Body of pancreas (tissue), 4 donors: ENCODE measurements around the gene MAGI1. TPM values are rescaled to one million over a fixed set of nuclear protein-coding genes. Genes with fewer than 3 reads are reported as not detected.

Experiments used
- ATAC-seq: fragments of 150-250 bp; one replicate; pipeline ENCODE4 v1.9.1; 2016
- DNase-seq, 4 donors: peaks; one replicate each; pipeline ENCODE4 v3.0.0-alpha.2; 2019
- H3K27ac ChIP-seq, 4 donors: fragments of 200-600 bp; sonication (generic); 1 replicate in 3 of 4; 2 replicates in 1 of 4; pipeline versions ENCODE4 v1.5.1 to v1.6.1; 2016 to 2019; ENCODE audit warnings: mild to moderate bottlenecking in 1 of 4, mixed read lengths in 1 of 4, moderate library complexity in 1 of 4
- H3K27me3 ChIP-seq, 2 donors: fragments of 200-600 bp; sonication (generic); one replicate each; pipeline ENCODE4 v1.6.0; 2016; ENCODE audit warnings: mild to moderate bottlenecking in 1 of 2
- H3K36me3 ChIP-seq, 2 donors: fragments of 200-600 bp; sonication (generic); replicated peaks in 1 of 2; 2 replicates each; pipeline ENCODE4 v1.5.1; 2016; ENCODE audit warnings: low read depth in 2 of 2; ENCODE audit not compliant: insufficient read depth in 1 of 2
- H3K4me1 ChIP-seq: fragments of 200-600 bp; sonication (generic); one replicate; pipeline ENCODE4 v1.6.0; 2016
- H3K4me3 ChIP-seq, 2 donors: fragments of 200-600 bp; sonication (generic); 1 replicate in 1 of 2; 2 replicates in 1 of 2; pipeline ENCODE4 v1.5.1; 2016 to 2019
- H3K9me3 ChIP-seq, 3 donors: fragments of 200-600 bp; sonication (generic); 1 replicate in 2 of 3; 2 replicates in 1 of 3; pipeline ENCODE4 v1.5.1; 2016
- CTCF ChIP-seq, 7 experiments: fragments of 450-650 bp in 4 of 7; fragments of 200-600 bp in 3 of 7; sonication (generic) in 3 of 7; IDR thresholded peaks; one replicate each; pipeline ENCODE4 v1.5.1; 2016 to 2019; ENCODE audit warnings: antibody characterized with exemption in 7 of 7
- POLR2A ChIP-seq, 3 donors: fragments of 450-650 bp; IDR thresholded peaks; one replicate each; pipeline ENCODE4 v1.6.1; 2016; ENCODE audit warnings: antibody characterized with exemption in 3 of 3, mild to moderate bottlenecking in 2 of 3
- WGBS, 2 donors: methylation state at CpG; one replicate each; pipeline ENCODE4 v1.1.5; 2017; 5-methylcytosine and 5-hydroxymethylcytosine counted together
- intact Hi-C: fragments of 100-400 bp; cut with DNase I; formaldehyde crosslinking; loops from one replicate; pipeline ENCODE4 v1.15.1; 2023
- total RNA-seq, 2 donors: library from RNA; depleted of rRNA; stranded (reverse); fragments of >200 nt; gene quantifications; one replicate each; pipeline ENCODE4 v1.1.0, GENCODE V29; 2016

MAGI1 gene
- total RNA-seq, 2 donors from 2014 or later: 44.2 to 63.6 TPM

GRCh38 chr3:65829228-65829627 lies 209.5 kb downstream of the MAGI1 start:
- no peak for TF ChIP-seq POLR2A (IDR thresholded peaks at IDR 0.05)
- TF ChIP-seq CTCF (IDR thresholded peaks at IDR 0.05): no peak
- intact Hi-C loops: no loop called here
- H3K27ac ChIP-seq: no peak overlapping the region
- 87 to 94% methylated on average over 3 of the region's 3 CpGs for WGBS, 2 donors
- H3K4me1 ChIP-seq: peaks cover 17% of the 10 kb centered on the region
- ATAC-seq (no peak), DNase-seq (no peak)
- no peak overlapping the region for H3K4me3 ChIP-seq
- no peaks in the 10 kb centered on the region for H3K27me3 ChIP-seq
- no peaks in the 10 kb centered on the region for H3K9me3 ChIP-seq
- H3K36me3 ChIP-seq: no peaks in the 10 kb centered on the region

GRCh38 chr3:65828706-65829105 lies 210.0 kb downstream of the MAGI1 start:
- 76 to 81% methylated on average over 6 of the region's 6 CpGs for WGBS, 2 donors
- Histone ChIP-seq H3K4me1 (peaks cover 17% of the 10 kb centered on the region), H3K4me3 (no peak overlapping the region), H3K27me3 (no peaks in the 10 kb centered on the region), H3K9me3 (no peaks in the 10 kb centered on the region), H3K27ac (no peak overlapping the region), H3K36me3 (no peaks in the 10 kb centered on the region)
- intact Hi-C loops: no loop called here
- DNase-seq (no peak), ATAC-seq (no peak)
- TF ChIP-seq POLR2A (IDR thresholded peaks at IDR 0.05) (no peak), CTCF (IDR thresholded peaks at IDR 0.05) (no peak)

DNA sequence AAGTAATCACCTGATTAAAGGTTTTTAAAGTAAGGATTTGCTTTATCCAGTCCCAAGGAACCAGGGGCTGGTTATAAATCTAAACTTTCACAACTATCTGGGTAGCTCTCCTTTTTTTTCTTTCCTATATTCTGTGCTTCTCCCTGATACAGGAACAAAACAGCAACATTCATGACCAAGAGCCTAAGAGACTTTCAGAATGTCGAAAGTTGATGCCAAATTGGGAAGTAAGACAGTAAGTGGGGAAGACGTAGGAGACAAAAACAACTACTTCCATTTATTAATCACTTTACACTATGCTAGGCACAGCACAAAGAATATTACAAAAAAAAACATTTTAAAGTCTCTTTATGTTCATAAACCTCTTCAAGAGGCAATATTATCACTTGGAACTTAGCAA lies 211.6 kb downstream of the MAGI1 start:
- DNase-seq (no peak), ATAC-seq (no peak)
- H3K27me3 ChIP-seq: no peaks in the 10 kb centered on the region
- WGBS, 2 donors: 80 to 85% methylated on average over 2 of the region's 2 CpGs
- no peak overlapping the region for H3K27ac ChIP-seq
- TF ChIP-seq POLR2A (IDR thresholded peaks at IDR 0.05) (no peak), CTCF (IDR thresholded peaks at IDR 0.05) (no peak)
- H3K36me3 ChIP-seq: no peaks in the 10 kb centered on the region
- peaks cover 13% of the 10 kb centered on the region for H3K4me1 ChIP-seq
- no peaks in the 10 kb centered on the region for H3K9me3 ChIP-seq
- intact Hi-C loops: no loop called here
- no peak overlapping the region for H3K4me3 ChIP-seq

DNA sequence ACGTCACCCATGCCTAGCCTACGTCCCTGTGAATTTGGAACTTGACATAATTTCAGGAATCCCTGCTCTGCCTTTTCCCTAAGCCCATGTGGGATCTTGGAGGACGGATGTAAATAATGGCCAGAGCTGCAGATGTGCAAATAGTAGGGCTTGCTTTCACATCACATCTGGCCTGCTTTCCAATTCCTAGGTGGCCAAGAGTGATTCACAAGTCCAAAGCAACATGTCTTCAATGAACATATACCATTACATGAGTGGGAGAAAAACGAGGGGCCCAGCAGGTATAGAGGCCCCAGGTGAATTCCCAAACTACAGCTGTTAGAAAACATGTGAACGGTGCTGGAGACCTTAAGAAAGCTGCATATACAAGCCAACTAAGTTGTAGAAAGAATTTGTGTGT lies 214.6 kb downstream of the MAGI1 start:
- no peak overlapping the region for H3K27ac ChIP-seq
- no peaks in the 10 kb centered on the region for H3K27me3 ChIP-seq
- peaks cover 16% of the 10 kb centered on the region for H3K4me1 ChIP-seq
- DNase-seq (no peak), ATAC-seq (no peak)
- intact Hi-C loops: no loop called here
- H3K4me3 ChIP-seq: no peak overlapping the region
- 51 to 74% methylated on average over 5 of the region's 5 CpGs for WGBS, 2 donors
- no peak for TF ChIP-seq POLR2A (IDR thresholded peaks at IDR 0.05)
- TF ChIP-seq CTCF (IDR thresholded peaks at IDR 0.05): no peak
- no peaks in the 10 kb centered on the region for H3K36me3 ChIP-seq
- H3K9me3 ChIP-seq: no peaks in the 10 kb centered on the region

DNA sequence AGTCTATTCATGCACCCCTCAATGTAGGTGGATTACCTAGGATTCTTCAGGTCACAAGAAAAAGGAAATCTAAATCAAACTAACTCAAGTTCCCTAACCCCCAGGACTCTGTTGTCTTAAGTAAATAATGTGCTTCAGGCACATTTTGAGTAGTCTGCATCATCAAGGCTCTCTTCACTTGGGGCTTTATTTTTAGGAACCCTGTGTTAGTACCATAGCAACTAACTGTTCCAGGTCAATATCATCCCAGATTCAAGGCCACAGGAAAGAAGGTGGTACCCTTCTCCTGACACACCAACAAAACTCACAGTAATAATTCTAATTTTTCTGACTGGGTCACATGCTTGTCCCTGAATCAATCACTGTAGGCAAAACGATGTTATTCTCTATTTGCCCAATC lies 218.1 kb downstream of the MAGI1 start:
- Histone ChIP-seq H3K27ac (no peak overlapping the region), H3K27me3 (no peaks in the 10 kb centered on the region), H3K4me1 (peaks cover 24% of the 10 kb centered on the region), H3K36me3 (no peaks in the 10 kb centered on the region), H3K9me3 (no peaks in the 10 kb centered on the region), H3K4me3 (no peak overlapping the region)
- ATAC-seq (no peak), DNase-seq (no peak)
- TF ChIP-seq CTCF (IDR thresholded peaks at IDR 0.05): no peak
- TF ChIP-seq POLR2A (IDR thresholded peaks at IDR 0.05): no peak
- intact Hi-C loops: no loop called here
- WGBS, 2 donors: 11 to 47% methylated on average over 1 of the region's 1 CpG
